Breast epithelium (tissue), 4 donors: ENCODE results near the gene KIF6. TPM values are rescaled to one million over a fixed set of nuclear protein-coding genes. Genes with fewer than 3 reads are reported as not detected.

Experiments used
- DNase-seq, 2 donors: peaks; one replicate each; pipeline ENCODE4 v3.0.0-alpha.2; 2019; ENCODE audit warnings: low spot score in 2 of 2
- H3K27ac ChIP-seq, 2 donors: fragments of 200-600 bp; sonication (generic) in 1 of 2; one replicate each; pipeline ENCODE4 v1.5.1; 2016 to 2019; ENCODE audit warnings: mild to moderate bottlenecking in 1 of 2
- H3K27me3 ChIP-seq, 2 donors: fragments of 200-600 bp; sonication (generic) in 1 of 2; one replicate each; pipeline versions ENCODE4 v1.5.1 to v1.6.0; 2017 to 2019; ENCODE audit warnings: control low read depth in 1 of 2, mild to moderate bottlenecking in 1 of 2
- H3K36me3 ChIP-seq: fragments of 200-600 bp; one replicate; pipeline ENCODE4 v1.5.1; 2019
- H3K4me1 ChIP-seq, 2 donors: fragments of 200-600 bp; sonication (generic); one replicate each; pipeline ENCODE4 v1.5.1; 2016 to 2019; ENCODE audit warnings: control low read depth in 1 of 2
- H3K4me3 ChIP-seq, 3 donors: fragments of 200-600 bp; sonication (generic); 1 replicate in 2 of 3; 2 replicates in 1 of 3; pipeline ENCODE4 v1.5.1; 2016 to 2019; ENCODE audit warnings: mild to moderate bottlenecking in 3 of 3, moderate library complexity in 2 of 3
- H3K9me3 ChIP-seq, 2 donors: fragments of 200-600 bp; sonication (generic) in 1 of 2; one replicate each; pipeline ENCODE4 v1.5.1; 2016 to 2019; ENCODE audit warnings: control low read depth in 1 of 2
- CTCF ChIP-seq, 3 donors: fragments of 450-650 bp; IDR thresholded peaks; one replicate each; pipeline ENCODE4 v1.5.1; 2016 to 2017; ENCODE audit warnings: antibody characterized with exemption in 3 of 3, mild to moderate bottlenecking in 3 of 3, moderate library complexity in 3 of 3
- POLR2A ChIP-seq: fragments of 450-650 bp; IDR thresholded peaks from one replicate; pipeline ENCODE4 v1.6.1; 2016; ENCODE audit warnings: antibody characterized with exemption, mild to moderate bottlenecking, moderate library complexity
- POLR2AphosphoS5 ChIP-seq, 3 donors: sonication (generic); formaldehyde crosslinking; IDR thresholded peaks; one replicate each; pipeline ENCODE4 v1.6.1; 2017; ENCODE audit warnings: antibody characterized with exemption in 3 of 3
- intact Hi-C: fragments of 100-400 bp; cut with DNase I; formaldehyde crosslinking; loops from one replicate; pipeline ENCODE4 v1.15.1; 2023; ENCODE audit warnings: low total_unique reads
- total RNA-seq, 3 donors: library from RNA; depleted of rRNA; stranded (reverse); fragments of >200 nt; gene quantifications; one replicate each; pipeline ENCODE4 v1.1.0, GENCODE V29; 2016

KIF6 gene
- total RNA-seq, 3 donors from 2014 or later: under 0.01 to 0.80 (median 0.15) TPM

- Histone ChIP-seq H3K9me3 (no peaks in the 10 kb centered on the region), H3K4me1 (no peaks in the 10 kb centered on the region), H3K36me3 (no peaks in the 10 kb centered on the region), H3K4me3 (no peak overlapping the region), H3K27ac (no peak overlapping the region), H3K27me3 (peaks cover 0 to 9% of the 10 kb centered on the region in 2 donors)
- TF ChIP-seq POLR2AphosphoS5 (IDR thresholded peaks at IDR 0.05) (no peak), POLR2A (no peak), CTCF (IDR thresholded peaks at IDR 0.05) (no peak)
- intact Hi-C loops: no loop called here
- peak in 1 of 2 donors; percentile 43 for DNase-seq
Measured at GRCh38 chr6:39765508-39766065, 40.4 kb upstream of the KIF6 start.

- TF ChIP-seq CTCF (IDR thresholded peaks at IDR 0.05) (no peak), POLR2AphosphoS5 (IDR thresholded peaks at IDR 0.05) (no peak), POLR2A (no peak)
- H3K27ac ChIP-seq: no peak overlapping the region
Measured at GRCh38 chr6:39760226-39760952, 35.2 kb upstream of the KIF6 start.

GRCh38 chr6:39758905-39759605 lies 33.8 kb upstream of the KIF6 start:
- no peak overlapping the region for H3K27ac ChIP-seq
- H3K36me3 ChIP-seq: no peaks in the 10 kb centered on the region
- H3K4me3 ChIP-seq: no peak overlapping the region
- DNase-seq: no peak
- H3K4me1 ChIP-seq: no peaks in the 10 kb centered on the region
- no peaks in the 10 kb centered on the region for H3K27me3 ChIP-seq
- intact Hi-C loops: no loop called here
- TF ChIP-seq CTCF (IDR thresholded peaks at IDR 0.05) (no peak), POLR2AphosphoS5 (IDR thresholded peaks at IDR 0.05) (no peak), POLR2A (no peak)
- no peaks in the 10 kb centered on the region for H3K9me3 ChIP-seq

More at GRCh38 chr6:39760226-39760952, 35.2 kb upstream of the KIF6 start:
- DNase-seq: no peak
- Histone ChIP-seq H3K4me3 (no peak overlapping the region), H3K36me3 (no peaks in the 10 kb centered on the region), H3K9me3 (no peaks in the 10 kb centered on the region), H3K27me3 (no peaks in the 10 kb centered on the region), H3K4me1 (no peaks in the 10 kb centered on the region)
- intact Hi-C loops: no loop called here

- H3K27ac ChIP-seq: no peak overlapping the region
- H3K4me1 ChIP-seq: no peaks in the 10 kb centered on the region
- intact Hi-C loops: no loop called here
- H3K4me3 ChIP-seq: no peak overlapping the region
- H3K36me3 ChIP-seq: no peaks in the 10 kb centered on the region
- TF ChIP-seq POLR2A (no peak), POLR2AphosphoS5 (IDR thresholded peaks at IDR 0.05) (no peak), CTCF (IDR thresholded peaks at IDR 0.05) (no peak)
- H3K9me3 ChIP-seq: no peaks in the 10 kb centered on the region
- DNase-seq: no peak
- no peaks in the 10 kb centered on the region for H3K27me3 ChIP-seq
Measured at GRCh38 chr6:39756582-39756981, 31.4 kb upstream of the KIF6 start.

- Histone ChIP-seq H3K4me1 (no peaks in the 10 kb centered on the region), H3K27me3 (no peaks in the 10 kb centered on the region), H3K27ac (no peak overlapping the region), H3K4me3 (no peak overlapping the region), H3K36me3 (no peaks in the 10 kb centered on the region), H3K9me3 (no peaks in the 10 kb centered on the region)
- no peak for DNase-seq
- intact Hi-C loops: no loop called here
- TF ChIP-seq POLR2AphosphoS5 (IDR thresholded peaks at IDR 0.05) (no peak), POLR2A (no peak), CTCF (IDR thresholded peaks at IDR 0.05) (no peak)
Measured at GRCh38 chr6:39755231-39755630, 30.0 kb upstream of the KIF6 start.
